Effector CD8-positive, alpha-beta T cell (primary cell): Measurements from ENCODE around the gene NEGR1.

Source experiments
- DNase-seq: peaks from one replicate; lab custom pipeline; 2025; lab: John Stamatoyannopoulos, UW

Gene NEGR1

DNA sequence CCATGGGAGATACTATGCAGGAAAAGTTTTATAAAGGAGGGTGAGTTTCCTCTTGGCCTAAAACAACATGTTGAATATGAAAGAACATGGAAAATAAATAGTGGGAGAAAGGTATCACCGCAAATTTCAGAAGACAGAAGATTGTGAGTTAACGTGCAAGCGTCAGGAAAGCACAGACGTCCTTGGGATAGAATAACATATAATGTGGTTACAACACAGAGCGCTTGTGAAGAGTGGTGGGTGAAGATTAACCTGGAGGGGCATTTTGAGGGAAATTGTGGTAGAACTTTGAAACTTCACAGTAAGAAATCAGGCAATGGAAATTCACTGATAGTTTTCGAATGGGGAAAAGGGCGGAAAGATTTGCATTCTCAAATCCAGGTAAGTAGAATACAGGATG lies 47.3 kb downstream of the NEGR1 start:
- no peak for DNase-seq

DNA sequence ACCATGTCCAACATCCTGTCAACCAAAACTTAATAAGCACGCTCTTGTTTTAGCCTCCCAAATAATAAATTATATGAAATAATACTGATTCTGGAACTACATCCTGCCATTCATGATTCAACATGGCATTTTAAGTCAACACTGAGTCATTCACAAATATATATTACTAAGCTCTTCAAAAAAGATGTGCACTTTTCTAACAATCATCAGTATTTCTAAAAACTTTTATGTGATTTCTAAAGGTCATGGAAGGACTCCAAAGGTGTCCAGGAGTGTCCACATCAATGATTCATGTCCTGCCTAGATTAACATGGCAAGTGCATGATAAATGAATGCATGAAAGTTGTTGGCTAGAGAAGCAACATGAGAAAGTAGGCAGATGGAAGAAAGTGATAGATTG lies 51.6 kb downstream of the NEGR1 start:
- no peak for DNase-seq

DNA sequence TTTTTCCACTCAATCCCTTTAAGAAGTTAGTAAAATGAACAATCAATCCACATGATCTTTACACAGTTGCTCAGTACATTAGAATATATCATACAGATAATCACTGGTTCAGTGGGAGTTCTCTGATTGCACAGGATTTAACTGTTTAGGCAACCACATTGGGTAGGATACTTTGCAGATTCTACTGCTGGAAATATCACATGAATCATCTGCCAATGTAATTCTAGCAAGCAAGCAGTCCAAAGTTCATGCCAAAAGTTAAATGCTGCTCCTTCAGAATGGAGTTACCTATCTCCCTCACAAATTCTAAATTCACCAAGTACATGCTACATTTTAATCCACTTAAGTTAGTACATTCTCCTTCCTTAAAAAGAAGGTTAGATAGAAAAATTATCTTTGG lies 52.4 kb downstream of the NEGR1 start:
- DNase-seq = no peak

DNA sequence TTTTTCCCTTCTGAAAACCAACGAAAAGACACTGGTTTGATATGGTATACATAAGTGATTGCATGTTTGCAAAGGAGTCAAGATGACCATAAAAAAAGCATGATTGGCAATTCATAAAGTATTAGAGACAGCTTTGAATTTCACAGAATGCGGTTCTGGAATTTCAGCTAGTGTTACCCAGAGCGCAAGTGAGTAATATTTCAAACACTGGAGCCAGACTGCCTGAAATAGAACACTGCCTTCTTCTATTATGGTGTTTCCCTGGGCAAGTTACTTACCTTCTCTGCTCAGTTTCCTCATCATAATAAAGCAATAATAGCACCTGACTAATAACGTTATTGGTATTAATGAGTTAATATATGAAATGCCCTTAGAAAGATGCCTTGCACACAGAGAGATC lies 54.7 kb downstream of the NEGR1 start:
- no peak for DNase-seq

DNA sequence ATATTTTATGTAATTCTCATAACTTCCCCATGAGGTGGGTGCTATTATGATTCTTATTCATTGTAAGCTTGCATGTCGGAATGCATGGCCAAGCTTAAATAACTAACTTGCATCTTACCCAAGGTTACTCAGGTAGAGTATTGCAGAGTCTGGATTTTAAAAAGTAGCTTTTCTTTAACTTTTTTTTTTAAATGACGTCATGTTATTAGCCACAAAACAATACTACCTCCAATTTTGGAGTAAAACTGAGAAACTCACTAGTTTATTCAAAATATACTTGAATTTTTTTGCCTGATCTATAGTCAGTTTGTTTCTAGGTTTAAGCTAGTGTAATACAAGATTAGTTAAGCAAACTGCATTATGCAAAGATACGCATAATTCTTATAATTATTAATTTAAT lies 57.8 kb downstream of the NEGR1 start:
- no peak for DNase-seq

DNA sequence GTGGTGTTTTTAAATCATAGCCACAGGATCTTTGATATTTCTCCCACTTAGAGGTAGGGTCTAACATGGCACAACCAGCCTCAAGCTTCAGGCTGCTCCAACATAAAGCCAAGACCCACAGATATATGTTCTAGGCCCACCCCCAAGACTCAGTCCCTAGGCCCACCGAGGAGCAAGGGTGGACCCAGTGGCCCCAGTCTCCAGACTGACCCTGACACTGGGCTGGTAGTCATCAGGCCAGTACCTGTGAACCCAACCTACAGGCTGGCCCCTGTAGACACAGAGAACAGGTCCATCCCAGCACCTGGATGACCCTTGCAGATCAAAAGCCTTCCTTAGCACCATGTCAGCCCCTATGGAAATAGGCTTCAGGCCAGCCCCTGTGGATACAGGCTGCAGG lies 60.5 kb downstream of the NEGR1 start:
- DNase-seq = no peak

DNA sequence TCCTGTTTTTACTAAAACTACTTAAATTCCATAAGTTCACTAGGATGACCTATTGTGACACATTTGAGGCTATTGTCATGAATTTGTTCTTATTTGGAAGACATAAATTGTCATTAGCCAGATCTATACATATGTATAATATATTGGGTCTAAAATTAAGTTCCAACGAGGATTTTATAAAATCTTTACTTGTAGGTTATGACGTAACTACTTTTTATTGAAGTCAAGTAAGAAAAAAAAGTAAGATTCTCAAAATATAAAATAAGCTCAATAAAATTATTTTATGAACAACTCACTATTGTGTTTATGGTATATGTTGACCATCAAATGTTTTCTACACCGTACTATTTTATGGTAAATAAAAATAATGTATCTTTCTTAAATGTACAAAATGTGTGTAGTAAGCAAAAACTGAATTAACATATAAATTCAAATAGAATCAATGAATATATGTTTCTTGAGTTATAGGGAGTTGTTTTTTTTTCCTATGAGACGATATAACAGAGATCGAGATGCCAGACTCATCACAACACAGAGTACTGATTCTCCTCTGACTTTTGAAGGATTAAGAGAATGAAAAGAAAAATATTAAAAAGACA lies 64.1 kb downstream of the NEGR1 start:
- DNase-seq = no peak

DNA sequence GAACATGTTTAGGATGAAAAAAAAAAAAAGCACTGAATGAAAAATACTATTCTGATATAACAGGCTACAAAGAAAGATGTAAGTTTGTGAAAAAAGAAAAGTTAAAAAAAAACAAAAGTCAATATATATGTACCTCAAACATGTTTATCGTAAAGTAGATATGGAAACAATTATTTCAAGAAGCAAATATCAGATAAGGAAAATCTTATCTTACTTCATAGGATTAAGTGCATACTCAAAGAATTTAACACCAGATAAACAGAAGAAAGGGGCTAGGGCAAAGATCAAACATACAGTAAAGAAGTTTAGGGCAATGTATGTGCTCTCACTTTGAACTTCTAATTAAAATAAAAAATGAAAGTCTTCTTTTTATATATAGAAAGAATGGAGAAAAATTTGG lies 75.3 kb downstream of the NEGR1 start:
- no peak for DNase-seq

DNA sequence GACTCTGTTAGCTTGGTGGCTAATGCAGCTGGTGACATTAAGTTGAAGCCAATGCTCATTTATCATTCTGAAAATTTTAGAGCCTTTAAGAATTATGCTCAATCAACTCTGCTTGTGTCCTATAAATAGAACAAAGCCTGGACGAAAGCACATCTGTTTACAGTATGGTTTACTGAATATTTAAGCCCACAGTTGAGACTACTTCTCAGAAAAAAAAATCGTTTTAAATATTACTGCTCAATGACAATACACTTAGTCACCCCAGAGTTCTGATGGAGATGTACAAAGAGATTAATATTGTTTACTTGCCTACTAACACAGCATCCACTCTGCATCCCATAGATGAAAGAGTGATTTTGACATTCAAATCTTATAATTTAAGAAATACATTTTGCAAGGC lies 79.6 kb downstream of the NEGR1 start:
- DNase-seq = no peak

DNA sequence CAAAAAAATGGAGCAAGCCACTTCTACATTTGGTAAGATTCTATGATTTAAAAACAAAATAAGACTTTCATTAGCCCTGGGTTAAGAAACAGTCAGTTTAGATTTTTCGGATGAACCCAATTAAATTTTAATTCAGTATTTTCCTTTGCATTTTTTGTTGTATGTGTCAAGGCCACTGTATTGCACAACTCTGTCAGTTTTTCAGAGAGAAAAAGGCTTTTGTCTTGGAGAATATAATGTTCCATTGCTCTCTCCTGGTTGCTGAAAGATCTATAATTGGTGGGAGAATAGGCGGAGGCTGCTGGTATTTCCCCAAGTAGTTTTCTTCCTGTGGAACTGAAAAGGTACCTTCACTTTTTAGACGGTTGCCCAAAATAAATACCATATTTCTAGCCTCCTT lies 84.6 kb downstream of the NEGR1 start:
- no peak for DNase-seq

DNA sequence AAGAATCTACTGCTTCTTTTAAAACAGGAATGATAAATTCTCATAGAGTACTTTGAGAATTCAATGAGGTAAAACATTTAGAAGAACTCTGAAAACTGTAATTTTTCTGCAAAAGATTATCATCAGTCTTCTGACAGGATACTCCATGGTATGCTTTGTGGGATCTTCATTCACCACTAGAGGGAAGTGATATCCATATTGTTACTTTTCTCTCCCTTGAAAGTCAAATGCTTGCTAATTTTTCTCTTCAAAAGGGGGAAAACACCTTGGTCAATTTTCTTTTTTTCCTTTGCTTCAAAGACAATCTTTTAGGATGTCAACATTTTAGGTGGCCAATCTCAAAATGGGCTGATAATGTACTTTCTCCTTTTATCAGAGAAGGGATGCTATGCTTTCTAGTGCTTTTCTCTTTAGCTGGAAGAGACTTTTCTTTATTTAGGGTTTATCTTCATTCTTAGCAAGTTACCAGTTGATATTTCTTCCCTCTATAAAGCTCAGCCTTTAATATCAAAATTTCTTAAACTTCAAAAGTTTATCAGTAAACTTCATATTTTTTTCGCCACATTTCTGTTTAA lies 95.5 kb downstream of the NEGR1 start:
- DNase-seq = no peak

DNA sequence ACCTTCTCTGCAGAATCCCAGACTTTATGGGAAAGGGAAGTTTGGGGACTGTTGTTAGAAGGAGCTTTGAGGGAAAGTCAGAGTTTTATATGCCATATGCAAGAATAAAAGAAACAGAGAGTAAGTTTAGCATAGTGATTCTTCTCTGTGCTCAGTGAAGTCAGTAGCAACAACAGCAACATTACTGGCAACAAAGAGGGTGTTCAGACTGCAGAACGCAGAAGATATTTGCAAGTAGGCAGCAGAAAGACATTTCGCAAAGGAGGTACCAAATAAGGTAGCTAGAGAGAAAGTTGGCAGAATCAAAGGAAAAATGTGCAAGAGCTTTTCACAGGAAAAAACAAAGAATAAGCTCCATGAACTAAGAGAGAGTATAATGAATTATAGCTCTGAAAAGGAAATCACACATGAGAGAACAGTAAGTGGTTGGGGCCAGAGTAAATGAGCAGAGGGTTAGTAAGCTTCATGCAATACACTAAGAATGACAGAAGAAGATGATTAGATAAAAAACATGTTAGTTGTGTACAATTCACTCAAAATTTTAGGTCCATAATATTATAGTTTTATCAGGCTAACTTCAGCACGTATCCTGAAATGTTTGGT lies 98.1 kb downstream of the NEGR1 start:
- DNase-seq = no peak

DNA sequence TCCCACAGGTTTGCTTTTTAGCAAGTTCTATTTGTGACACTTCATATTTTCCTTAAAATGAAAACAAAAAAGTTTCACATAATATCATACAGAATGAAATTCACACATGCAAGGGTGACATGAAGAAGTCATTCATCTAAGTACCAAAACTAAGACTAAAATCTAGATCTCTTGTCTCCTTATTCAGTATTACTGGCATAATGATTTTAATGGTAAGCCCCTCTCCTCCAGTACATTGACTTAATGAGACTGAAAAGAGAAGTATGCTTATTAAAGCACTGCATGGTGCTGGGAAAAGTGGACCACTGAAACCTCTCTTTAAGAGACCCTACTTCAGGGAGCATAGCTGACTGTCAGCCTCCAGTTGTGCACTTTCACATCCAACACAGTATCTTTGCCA lies 99.5 kb downstream of the NEGR1 start:
- no peak for DNase-seq

DNA sequence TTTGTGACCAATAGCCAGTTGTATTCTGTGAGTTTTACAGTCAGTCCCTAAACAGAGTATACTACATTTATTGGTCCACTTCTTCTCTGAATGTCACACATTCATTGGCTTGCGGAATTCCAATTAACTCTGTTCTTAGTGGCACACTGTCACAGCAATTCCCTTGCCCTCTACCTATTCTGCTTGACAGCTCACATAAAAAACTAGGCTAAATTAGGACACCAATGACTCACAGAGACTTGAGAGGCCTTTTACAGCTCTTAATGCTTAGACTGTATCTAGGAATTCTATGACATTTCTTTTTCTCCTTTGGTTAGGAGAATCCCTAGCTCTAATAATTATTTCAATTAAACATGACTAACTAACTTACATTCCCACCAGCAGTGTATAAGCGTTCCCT lies 104.1 kb downstream of the NEGR1 start:
- DNase-seq = no peak

DNA sequence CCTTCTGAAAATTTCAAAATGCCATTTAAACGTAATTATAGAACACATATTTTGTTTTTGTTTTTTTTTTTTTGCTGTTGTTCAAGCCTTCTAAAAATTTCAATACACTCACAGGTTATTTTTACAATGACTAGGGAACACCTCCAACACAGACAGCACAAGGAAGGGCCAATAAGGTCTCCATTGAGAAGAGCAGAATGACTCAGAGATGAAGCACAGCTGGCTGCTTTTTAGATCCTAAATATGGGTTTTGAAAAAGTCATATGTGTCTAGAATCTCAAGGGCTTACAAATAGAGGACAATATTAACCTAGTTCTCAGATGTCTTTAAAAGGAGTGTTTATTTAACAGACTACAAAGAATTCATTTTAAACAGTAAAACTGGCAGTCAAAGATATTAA lies 104.6 kb downstream of the NEGR1 start:
- no peak for DNase-seq

DNA sequence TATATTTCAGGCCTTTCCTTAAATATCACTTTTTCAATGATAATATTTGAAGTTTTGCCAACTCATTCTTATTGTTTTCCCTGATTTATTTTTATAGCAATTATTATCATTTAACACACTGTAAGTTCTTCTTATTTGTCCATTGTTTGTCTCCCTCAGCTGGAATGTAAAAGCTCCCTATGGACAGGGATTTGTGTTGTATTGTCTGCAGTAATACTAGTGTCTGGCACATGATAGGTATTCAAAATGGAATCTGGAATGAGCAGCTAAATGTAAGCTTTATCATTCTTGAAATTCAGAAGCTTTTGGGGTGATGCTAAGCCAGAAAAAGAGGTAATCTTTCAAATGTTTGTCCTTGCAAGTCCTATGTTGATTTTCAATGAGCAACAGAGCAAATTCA lies 112.1 kb downstream of the NEGR1 start:
- DNase-seq = no peak

DNA sequence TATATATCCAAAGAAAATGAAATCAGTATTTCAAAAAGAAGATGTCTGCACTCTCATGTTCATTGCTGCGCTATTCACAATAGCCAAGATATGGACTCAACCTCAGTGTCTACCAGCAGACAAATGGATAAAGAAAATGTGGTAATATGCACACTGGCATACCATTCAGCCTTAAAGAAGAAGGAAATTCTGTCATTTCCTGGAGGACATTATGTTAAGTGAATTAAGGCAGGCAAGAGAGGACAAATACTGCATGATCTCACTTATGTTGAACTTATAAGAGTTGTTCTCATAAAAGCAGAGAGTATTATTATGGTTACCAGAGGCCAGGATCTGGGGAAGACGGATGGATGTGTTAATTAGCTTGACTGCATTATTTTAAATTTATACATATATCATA lies 115.9 kb downstream of the NEGR1 start:
- DNase-seq = no peak

DNA sequence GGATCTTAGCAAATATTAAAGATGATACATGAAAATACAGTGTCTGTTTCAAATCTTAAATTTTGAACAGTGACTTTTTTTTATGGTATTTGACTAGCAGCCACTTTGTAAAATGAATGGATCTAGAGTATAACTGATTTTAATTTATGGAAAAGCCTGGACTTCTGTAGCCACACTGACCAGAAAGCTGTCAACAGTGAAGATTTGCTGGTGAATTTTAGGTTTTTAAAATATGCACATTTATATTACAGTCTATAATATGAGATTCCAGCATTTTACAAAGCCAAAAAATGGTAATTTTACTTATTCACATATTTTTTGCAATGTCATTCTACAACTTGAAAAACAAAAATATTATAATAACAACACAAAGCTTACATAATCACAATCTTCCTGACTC lies 131.8 kb downstream of the NEGR1 start:
- DNase-seq = no peak

DNA sequence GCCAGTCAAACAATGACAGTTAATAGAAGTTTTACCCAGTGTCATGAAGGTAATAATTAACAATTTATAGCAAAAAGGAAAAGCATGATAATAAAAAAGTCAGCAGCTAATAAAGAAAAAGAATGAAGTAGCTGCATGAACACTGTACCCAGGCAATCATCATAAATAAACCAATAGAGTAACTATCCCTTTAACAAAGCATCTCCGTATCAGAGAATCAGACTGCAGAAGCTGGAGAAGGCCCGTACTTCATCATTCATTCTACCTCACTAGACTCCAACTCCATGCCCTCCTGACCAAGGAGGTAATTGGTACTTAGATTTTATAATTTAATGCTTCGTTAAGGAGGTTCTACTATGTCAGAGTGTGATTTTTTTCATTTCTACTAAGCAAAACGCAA lies 140.5 kb downstream of the NEGR1 start:
- DNase-seq = no peak

DNA sequence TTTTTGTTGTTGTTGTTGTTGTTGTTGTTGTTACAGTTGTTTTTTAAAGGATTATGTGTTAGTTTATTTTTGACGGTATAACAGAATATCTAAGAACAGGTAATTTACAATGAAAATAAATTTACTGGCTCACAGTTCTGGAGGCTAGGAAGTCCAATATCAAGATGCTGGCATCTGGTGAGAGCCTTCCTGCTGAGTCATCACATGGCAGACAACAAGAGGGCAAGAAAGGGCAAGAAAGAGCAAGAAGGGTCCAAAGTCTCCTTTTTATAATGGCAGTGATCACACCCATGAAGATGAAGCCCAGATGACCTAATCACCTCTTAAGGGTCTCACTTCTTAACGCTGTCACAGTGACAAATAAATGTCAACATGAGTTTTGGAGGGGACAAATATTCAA lies 142.1 kb downstream of the NEGR1 start:
- DNase-seq = no peak

DNA sequence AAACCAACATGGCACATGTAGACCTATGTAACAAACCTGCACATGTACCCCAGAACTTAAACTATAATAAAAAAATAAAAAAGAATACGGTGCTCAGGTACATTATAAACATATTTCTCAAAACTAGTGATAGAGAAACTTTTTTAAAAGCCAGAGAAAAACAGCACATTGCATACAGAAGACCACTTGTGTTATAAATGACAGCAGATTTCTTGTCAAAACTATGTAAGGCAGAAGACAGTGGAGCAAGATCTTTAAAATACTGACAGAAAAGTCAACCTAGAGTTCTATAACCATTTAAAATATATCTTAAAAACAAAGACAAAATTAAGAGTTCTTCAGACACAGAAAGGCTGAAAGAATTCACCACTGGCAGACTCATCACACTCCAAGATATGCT lies 144.7 kb downstream of the NEGR1 start:
- DNase-seq = no peak

DNA sequence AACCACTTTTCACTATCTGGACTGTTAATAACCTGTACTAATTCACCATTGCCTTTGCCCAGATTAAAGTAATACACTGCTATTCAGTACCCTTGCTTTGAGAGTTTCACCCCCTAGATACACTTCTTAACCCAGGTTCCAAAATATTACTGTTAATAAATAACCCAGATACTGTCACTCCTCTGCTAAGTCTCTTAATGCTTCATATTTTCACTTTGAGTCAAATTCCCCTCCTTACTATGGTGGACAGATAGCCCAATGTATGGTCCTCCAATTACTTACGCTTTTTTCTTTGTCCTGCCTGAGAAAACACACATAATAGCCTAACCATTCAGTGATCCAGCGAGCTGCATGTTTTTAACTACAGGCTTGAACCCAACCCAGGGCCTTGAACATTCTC lies 152.5 kb downstream of the NEGR1 start:
- no peak for DNase-seq

DNA sequence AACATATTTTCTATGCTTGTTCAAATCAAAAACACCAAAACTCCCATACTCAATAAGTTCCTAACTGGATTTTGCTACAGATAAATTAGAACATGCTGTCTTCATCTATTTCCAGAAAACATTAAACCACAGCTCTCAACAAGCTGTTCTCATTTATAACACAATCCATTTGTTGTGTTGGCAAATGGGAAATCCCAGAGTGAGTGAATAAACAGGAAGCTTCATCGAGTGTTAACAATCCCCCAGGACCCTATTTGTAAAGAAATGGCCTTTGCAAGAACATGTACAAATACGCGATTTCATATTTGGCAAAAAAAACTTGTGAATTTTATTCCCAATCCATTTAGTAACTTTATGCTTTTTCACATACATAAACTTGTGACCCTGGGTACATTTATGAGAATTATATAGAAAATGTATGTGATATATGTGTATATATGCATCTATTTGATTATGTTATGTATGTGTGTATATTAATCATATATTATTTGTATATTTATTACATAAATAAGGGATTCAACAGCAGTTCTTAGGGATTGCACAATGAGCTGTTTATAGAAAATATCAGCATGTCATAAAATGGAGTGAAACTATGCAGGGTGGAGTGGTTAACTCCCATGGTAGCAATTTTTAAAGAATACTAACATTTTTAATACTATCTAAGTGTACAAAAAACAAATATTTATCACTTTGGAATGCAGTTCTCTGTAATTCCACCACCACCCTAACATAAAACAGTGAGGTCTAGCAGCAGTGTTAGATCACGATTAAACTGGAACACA lies 160.0 kb downstream of the NEGR1 start:
- DNase-seq = no peak
